AG09309 (cell line): Measurements from ENCODE around the gene A4GALT.
"Not testable (repeated sequence)": the region's sequence is repeated elsewhere in the genome, so short reads cannot be mapped to it uniquely, and the experiment has no call there.

Experiments
- DNase-seq: peaks from one replicate; pipeline ENCODE4 v3.0.0-alpha.2; 2010; ENCODE audit warnings: low read depth
- H3K4me3 ChIP-seq: 2 replicates; pipeline ENCODE4 v1.5.1; 2011; ENCODE audit warnings: mild to moderate bottlenecking, low read depth, low read length, moderate library complexity; ENCODE audit not compliant: control insufficient read depth
- CTCF ChIP-seq: IDR thresholded peaks from 2 replicates; pipeline ENCODE4 v1.5.1; 2011; ENCODE audit warnings: mild to moderate bottlenecking, low read depth, low read length, inconsistent platforms; ENCODE audit not compliant: insufficient read depth, control insufficient read depth; ENCODE audit errors: missing control alignments

A4GALT gene

GRCh38 chr22:42734406-42734805 lies 13.7 kb upstream of the A4GALT start:
- TF ChIP-seq CTCF: no peak
- DNase-seq: no peak
- H3K4me3 ChIP-seq: no peak overlapping the region

- not testable (repeated sequence) for H3K4me3 ChIP-seq, DNase-seq
These were observed 12.7 kb upstream of the A4GALT start for GRCh38 chr22:42733394-42733793.

GRCh38 chr22:42732081-42732480 lies 11.4 kb upstream of the A4GALT start:
- no peak for DNase-seq
- H3K4me3 ChIP-seq: no peak overlapping the region
- no peak for TF ChIP-seq CTCF

GRCh38 chr22:42726811-42727210 lies 6.1 kb upstream of the A4GALT start:
- TF ChIP-seq CTCF: no peak
- no peak overlapping the region for H3K4me3 ChIP-seq
- DNase-seq: no peak

- no peak for TF ChIP-seq CTCF
- no peak for DNase-seq
- H3K4me3 ChIP-seq: no peak overlapping the region
These were observed 5.1 kb upstream of the A4GALT start for GRCh38 chr22:42725606-42726355.

- no peak for DNase-seq
- TF ChIP-seq CTCF: no peak
- H3K4me3 ChIP-seq: no peak overlapping the region
These were observed 3.4 kb upstream of the A4GALT start for GRCh38 chr22:42724062-42724461.

- no peak for TF ChIP-seq CTCF
- no peak for DNase-seq
- H3K4me3 ChIP-seq: peak overlapping the region; percentile 47
These were observed 370 bp upstream of the A4GALT start for GRCh38 chr22:42721045-42721434.
